ENCODE results near the gene ZNF584. TPM values are rescaled to one million over a fixed set of nuclear protein-coding genes. Genes with fewer than 3 reads are reported as not detected.
A peak's percentile ranks its signal among the peaks of the same experiment; 100 is the strongest.
"Not testable (repeated sequence)": the region's sequence is repeated elsewhere in the genome, so short reads cannot be mapped to it uniquely, and the experiment has no call there.

The ZNF584 gene
- total and polyA plus RNA-seq, 8 donors, result 4.1 to 8.5 (median 5.1) TPM

DNA sequence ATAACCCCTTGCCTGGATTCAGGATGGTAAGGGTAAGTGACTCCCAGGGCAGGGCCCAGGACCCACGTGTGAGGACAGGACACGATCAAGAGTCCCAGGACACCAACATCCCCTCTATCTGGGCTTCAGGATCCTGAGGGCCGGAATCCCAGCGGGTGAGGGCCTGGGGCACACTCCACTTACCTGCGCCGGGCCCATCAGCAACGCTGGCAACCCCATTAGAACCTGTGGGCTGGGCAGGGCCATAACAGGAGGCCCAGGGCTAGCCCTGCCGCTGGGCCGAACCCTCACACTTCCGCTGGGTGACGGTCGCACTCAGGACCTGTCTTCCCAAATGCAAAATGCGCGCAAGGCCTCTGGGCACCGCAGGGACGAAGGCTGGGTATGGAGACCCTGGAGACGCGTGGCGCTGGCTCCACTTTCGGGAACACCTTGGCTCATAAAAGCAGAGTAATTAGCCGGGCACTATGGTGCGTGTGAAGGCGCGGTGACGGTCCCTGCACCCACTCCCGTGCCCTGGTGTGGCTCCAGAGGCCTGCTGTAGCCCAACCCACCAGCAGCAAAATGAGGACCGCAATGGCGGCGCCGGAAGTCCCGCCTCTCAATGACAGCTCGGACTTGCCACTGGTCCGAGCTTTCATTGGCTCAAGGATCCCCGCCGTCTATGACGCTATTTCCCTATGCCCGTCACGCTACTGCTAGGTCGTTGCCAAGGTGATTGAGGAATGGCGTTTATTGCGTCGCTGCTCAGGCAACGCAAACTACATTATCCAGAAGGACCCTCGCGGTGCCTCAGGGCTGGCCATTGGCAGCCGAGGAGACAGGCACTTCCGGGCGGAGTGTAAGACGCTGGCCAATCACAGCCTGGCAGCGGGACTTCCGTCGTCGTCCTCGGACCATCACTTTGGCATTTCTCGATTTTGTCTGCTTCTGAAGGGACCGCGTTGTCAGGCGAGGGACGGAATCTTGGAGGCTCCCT is 31.4 kb downstream of the ZNF584 start, which contains the start of gene ZNF132:
TSS of gene ZNF132 (minus strand) at position 578 of the 979 bp plus-strand sequence. CDS start at position 246, 332 bp downstream.
- H3K4me3 ChIP-seq, result peak within 1 kb of the TSS; percentile 42 to 85 (median 52)
- TF ChIP-seq, protein P1, sequence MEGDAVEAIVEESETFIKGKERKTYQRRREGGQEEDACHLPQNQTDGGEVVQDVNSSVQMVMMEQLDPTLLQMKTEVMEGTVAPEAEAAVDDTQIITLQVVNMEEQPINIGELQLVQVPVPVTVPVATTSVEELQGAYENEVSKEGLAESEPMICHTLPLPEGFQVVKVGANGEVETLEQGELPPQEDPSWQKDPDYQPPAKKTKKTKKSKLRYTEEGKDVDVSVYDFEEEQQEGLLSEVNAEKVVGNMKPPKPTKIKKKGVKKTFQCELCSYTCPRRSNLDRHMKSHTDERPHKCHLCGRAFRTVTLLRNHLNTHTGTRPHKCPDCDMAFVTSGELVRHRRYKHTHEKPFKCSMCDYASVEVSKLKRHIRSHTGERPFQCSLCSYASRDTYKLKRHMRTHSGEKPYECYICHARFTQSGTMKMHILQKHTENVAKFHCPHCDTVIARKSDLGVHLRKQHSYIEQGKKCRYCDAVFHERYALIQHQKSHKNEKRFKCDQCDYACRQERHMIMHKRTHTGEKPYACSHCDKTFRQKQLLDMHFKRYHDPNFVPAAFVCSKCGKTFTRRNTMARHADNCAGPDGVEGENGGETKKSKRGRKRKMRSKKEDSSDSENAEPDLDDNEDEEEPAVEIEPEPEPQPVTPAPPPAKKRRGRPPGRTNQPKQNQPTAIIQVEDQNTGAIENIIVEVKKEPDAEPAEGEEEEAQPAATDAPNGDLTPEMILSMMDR (IDR thresholded peaks at IDR 0.05), result no peak
- H3K27ac ChIP-seq, result peak within 1 kb of the TSS; percentile 9 to 66 (median 50)
- H3K4me1 ChIP-seq, result peaks cover 0 to 8% (median 0%) of the 10 kb centered on the region in 3 donors
- no peaks in the 10 kb centered on the region for H3K27me3 ChIP-seq
- 6 to 7% methylated on average over 59 of the region's 59 CpGs for WGBS, 2 donors
- peak; percentile 97 to 99 (median 98) for ATAC-seq
- intact Hi-C loops (cut with DNase I), result no loop called here
- peaks cover under 1 to 24% (median 13%) of the 10 kb centered on the region in 3 donors for H3K36me3 ChIP-seq
- peak; percentile 89 to 99 (median 97) for DNase-seq
- peaks cover 0 to 6% (median under 1%) of the 10 kb centered on the region in 4 donors for H3K9me3 ChIP-seq
- FAIRE-seq, result peak; percentile 98

DNA sequence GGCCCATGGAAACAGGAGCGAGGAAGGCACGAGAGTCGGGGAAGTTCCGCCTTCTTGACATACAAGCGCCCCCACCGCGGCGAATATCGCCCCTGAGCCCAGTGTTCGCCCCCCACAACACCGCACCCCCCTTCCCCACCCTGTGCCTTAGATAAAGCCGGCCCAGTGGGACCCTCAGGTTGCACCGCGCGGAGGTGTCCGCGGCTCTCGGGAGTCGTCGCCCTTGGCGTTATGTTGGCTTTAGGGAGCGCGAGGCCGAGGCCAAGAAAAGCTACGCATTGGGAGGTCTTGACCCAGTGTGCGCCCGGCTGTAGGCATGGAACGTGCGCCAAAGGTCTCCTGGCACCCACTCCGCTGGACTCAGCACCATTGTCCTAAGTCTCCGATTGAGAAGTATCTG is 32.1 kb downstream of the ZNF584 start:
- 14 to 17% methylated on average over 30 to 31 of the region's 31 CpGs for WGBS, 2 donors
- peak overlapping the region; percentile 42 to 85 (median 52) for H3K4me3 ChIP-seq
- H3K4me1 ChIP-seq, result peaks cover 0 to 8% (median 0%) of the 10 kb centered on the region in 3 donors
- H3K27ac ChIP-seq, result peak overlapping the region; percentile 9 to 66 (median 50)
- peaks cover 0 to 17% (median 7%) of the 10 kb centered on the region in 3 donors for H3K36me3 ChIP-seq
- H3K27me3 ChIP-seq, result no peaks in the 10 kb centered on the region
- H3K9me3 ChIP-seq, result peaks cover 0 to 4% (median 0%) of the 10 kb centered on the region in 4 donors
- TF ChIP-seq, protein P1 (IDR thresholded peaks at IDR 0.05), result no peak
- ATAC-seq (peak in 3 of 4 donors; percentile 1 to 2 (median 1)), DNase-seq (peak in 3 of 6 donors; percentile 39 to 55 (median 55)), FAIRE-seq (no peak)
- intact Hi-C loops (cut with DNase I), result no loop called here

DNA sequence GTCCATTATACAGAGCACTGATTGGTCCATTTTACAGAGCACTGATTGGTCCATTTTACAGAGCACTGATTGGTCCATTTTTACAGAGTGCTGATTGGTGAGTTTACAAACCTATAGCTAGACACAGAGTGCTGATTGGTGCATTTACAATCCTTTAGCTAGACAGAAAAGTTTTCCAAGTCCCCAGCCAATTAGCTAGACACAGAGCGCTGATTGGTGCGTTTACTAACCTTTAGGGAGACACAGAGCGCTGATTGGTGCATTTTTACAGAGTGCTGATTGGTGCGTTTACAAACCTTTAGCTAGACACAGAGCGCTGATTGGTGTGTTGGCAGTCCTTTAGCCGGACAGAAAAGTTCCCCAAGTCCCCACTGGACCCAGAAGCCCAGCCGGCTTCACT is 34.5 kb downstream of the ZNF584 start:
- intact Hi-C loops (cut with DNase I); H3K9me3 ChIP-seq; H3K4me1 ChIP-seq; H3K27ac ChIP-seq; H3K36me3 ChIP-seq; DNase-seq; FAIRE-seq; H3K27me3 ChIP-seq; H3K4me3 ChIP-seq; ATAC-seq: not testable (repeated sequence)
- 84 to 88% methylated on average over 7 of the region's 7 CpGs for WGBS, 2 donors

DNA sequence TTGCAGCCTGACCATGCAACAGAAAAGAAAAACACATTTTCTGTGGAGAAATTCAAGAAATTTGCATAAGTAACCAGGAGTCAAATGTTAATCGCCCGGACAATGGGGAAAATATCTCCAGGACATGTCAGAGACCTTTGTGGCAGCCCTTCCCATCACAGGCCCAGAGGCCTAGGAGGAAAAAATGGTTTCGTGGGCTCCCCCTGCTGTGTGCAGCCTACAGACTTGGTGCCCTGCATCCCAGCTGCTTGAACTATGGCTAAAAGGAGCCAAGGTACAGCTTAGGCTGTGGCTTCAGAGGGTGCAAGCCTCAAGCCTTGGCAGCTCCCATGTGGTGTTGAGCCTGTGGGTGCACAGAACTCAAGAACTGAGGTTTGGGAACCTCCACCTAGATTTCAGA is 40.4 kb downstream of the ZNF584 start:
- DNase-seq; ATAC-seq; H3K4me3 ChIP-seq; FAIRE-seq; H3K36me3 ChIP-seq; H3K9me3 ChIP-seq; H3K27ac ChIP-seq; H3K27me3 ChIP-seq; intact Hi-C loops (cut with DNase I); H3K4me1 ChIP-seq: not testable (repeated sequence)
- 67 to 81% methylated on average over 3 of the region's 3 CpGs for WGBS, 2 donors

DNA sequence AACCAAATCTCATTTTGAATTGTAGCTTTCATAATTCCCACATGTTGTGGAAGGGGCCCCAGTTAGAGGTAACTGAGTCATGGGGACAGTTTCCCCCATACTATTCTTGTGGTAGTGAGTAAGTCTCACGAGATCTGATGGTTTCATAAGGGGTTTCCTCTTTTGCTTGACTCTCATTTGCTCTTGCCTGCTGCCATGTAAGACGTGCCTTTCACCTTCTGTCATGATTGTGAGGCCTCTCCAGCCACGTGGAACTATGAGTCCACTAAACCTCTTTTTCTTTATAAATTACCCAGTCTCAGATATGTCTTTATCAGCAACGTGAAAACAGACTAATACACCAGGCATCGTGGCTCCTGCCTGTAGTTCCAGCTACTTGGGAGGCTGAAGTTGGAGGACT is 41.5 kb downstream of the ZNF584 start:
- ATAC-seq; H3K27me3 ChIP-seq; DNase-seq; H3K36me3 ChIP-seq; H3K27ac ChIP-seq; H3K4me1 ChIP-seq; H3K4me3 ChIP-seq; H3K9me3 ChIP-seq; FAIRE-seq; intact Hi-C loops (cut with DNase I): not testable (repeated sequence)
- WGBS, 2 donors, result 58 to 66% methylated on average over 5 of the region's 5 CpGs

DNA sequence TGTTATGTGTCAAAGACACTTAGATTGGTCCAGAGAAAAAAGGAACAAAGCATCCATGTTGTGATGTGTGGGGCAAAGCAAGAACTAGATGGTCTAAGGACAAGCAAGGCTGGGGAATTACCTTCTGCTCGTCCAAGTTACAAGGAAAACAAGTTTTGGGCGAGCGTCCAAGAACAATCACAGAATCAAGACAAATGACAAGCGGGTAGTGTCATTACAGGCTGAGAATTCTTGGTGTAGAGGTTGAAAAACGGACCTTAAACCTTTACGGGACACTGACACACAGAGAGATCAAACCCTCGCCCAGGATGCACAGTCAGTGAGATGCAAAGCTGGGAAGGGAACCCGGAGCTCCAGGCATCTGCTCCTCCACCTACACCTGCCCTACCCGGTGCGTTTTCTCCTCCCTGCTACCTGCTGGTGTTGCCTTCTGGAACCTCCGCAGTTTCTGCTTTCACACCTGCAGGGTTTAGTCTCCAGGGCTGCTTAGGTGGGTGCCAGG is 42.5 kb downstream of the ZNF584 start:
- peak in 1 of 6 donors; percentile 51 for DNase-seq
- Histone ChIP-seq H3K4me1 (peaks cover 0 to 3% (median 0%) of the 10 kb centered on the region in 3 donors), H3K4me3 (peak overlapping the region; percentile 69 to 99 (median 85)), H3K27ac (peak overlapping the region; percentile 24 to 79 (median 56)), H3K27me3 (no peaks in the 10 kb centered on the region), H3K36me3 (no peaks in the 10 kb centered on the region), H3K9me3 (no peaks in the 10 kb centered on the region)
- peak; percentile 51 to 67 (median 62) for ATAC-seq
- 1 to 2% methylated on average over 11 of the region's 11 CpGs for WGBS, 2 donors
- intact Hi-C loops (cut with DNase I), result no loop called here
- TF ChIP-seq, protein P1 (IDR thresholded peaks at IDR 0.05), result no peak
- no peak for FAIRE-seq
